Ishikawa (cell line): ENCODE measurements around the gene POMT2.

Experiments used
- CEBPB ChIP-seq: IDR thresholded peaks from 2 replicates; pipeline ENCODE4 v1.6.1; 2012
- EP300 ChIP-seq: IDR thresholded peaks from 2 replicates; pipeline ENCODE4 v1.6.1; 2012; ENCODE audit warnings: borderline replicate concordance
- FOXM1 ChIP-seq: IDR thresholded peaks from 2 replicates; pipeline ENCODE4 v1.6.1; 2012; ENCODE audit warnings: low read depth, borderline replicate concordance

- no peak for TF ChIP-seq EP300
- TF ChIP-seq CEBPB: no peak
- TF ChIP-seq FOXM1: no peak
Measured at GRCh38 chr14:77323571-77323970, 2.9 kb upstream of the POMT2 start.
